Neural cell (in vitro differentiated cells): ENCODE measurements around the gene LMF2.

Experiments used
- CTCF ChIP-seq: fragments of 450-650 bp; IDR thresholded peaks from 2 replicates; pipeline ENCODE4 v1.5.1; 2014; ENCODE audit warnings: antibody characterized with exemption, mild to moderate bottlenecking, moderate library complexity; ENCODE audit not compliant: poor library complexity, severe bottlenecking
- EP300 ChIP-seq: fragments of 450-650 bp; conservative IDR thresholded peaks from 2 replicates; pipeline ENCODE4 v1.6.1; 2014; ENCODE audit warnings: antibody characterized with exemption, mild to moderate bottlenecking, moderate library complexity; ENCODE audit not compliant: poor library complexity, severe bottlenecking
- EZH2 ChIP-seq: fragments of 200-600, 300-800 bp; shearing (Covaris generic), sonication (generic); IDR thresholded peaks from 2 replicates; pipeline ENCODE4 v1.6.1; 2014; ENCODE audit warnings: antibody characterized with exemption, low read length, borderline replicate concordance, mild to moderate bottlenecking; ENCODE audit not compliant: insufficient read depth, poor library complexity, severe bottlenecking
- RAD21 ChIP-seq: fragments of 450-650 bp; conservative IDR thresholded peaks from 2 replicates; pipeline ENCODE4 v1.6.1; 2014; ENCODE audit warnings: antibody characterized with exemption, mild to moderate bottlenecking, moderate library complexity
- TF ChIP-seq, protein P1 (sequence below): IDR thresholded peaks from 2 replicates; pipeline ENCODE4 v1.6.1; 2012; ENCODE audit warnings: borderline replicate concordance

GRCh38 chr22:50530877-50531545, 23.5 kb upstream of the LMF2 start:
- TF ChIP-seq CTCF, result no peak
- no peak for TF ChIP-seq EZH2
- no peak for TF ChIP-seq EP300
- TF ChIP-seq, protein P1, sequence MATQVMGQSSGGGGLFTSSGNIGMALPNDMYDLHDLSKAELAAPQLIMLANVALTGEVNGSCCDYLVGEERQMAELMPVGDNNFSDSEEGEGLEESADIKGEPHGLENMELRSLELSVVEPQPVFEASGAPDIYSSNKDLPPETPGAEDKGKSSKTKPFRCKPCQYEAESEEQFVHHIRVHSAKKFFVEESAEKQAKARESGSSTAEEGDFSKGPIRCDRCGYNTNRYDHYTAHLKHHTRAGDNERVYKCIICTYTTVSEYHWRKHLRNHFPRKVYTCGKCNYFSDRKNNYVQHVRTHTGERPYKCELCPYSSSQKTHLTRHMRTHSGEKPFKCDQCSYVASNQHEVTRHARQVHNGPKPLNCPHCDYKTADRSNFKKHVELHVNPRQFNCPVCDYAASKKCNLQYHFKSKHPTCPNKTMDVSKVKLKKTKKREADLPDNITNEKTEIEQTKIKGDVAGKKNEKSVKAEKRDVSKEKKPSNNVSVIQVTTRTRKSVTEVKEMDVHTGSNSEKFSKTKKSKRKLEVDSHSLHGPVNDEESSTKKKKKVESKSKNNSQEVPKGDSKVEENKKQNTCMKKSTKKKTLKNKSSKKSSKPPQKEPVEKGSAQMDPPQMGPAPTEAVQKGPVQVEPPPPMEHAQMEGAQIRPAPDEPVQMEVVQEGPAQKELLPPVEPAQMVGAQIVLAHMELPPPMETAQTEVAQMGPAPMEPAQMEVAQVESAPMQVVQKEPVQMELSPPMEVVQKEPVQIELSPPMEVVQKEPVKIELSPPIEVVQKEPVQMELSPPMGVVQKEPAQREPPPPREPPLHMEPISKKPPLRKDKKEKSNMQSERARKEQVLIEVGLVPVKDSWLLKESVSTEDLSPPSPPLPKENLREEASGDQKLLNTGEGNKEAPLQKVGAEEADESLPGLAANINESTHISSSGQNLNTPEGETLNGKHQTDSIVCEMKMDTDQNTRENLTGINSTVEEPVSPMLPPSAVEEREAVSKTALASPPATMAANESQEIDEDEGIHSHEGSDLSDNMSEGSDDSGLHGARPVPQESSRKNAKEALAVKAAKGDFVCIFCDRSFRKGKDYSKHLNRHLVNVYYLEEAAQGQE, result no peak
- no peak for TF ChIP-seq RAD21
